HG03457 (cell line): ENCODE data around the gene RPIA.
A peak's percentile ranks its signal among the peaks of the same experiment; 100 is the strongest.
"Not testable (repeated sequence)": the region's sequence is repeated elsewhere in the genome, so short reads cannot be mapped to it uniquely, and the experiment has no call there.

Experiments
- ATAC-seq: cut with Tn5 transposase; IDR thresholded peaks from one replicate; pipeline ENCODE4 v1.9.1; 2021; ENCODE audit warnings: moderate number of reproducible peaks; ENCODE audit not compliant: unreplicated experiment

The RPIA gene

GRCh38 chr2:88729061-88729745 is 37.7 kb downstream of the RPIA start:
- no peak for ATAC-seq

DNA sequence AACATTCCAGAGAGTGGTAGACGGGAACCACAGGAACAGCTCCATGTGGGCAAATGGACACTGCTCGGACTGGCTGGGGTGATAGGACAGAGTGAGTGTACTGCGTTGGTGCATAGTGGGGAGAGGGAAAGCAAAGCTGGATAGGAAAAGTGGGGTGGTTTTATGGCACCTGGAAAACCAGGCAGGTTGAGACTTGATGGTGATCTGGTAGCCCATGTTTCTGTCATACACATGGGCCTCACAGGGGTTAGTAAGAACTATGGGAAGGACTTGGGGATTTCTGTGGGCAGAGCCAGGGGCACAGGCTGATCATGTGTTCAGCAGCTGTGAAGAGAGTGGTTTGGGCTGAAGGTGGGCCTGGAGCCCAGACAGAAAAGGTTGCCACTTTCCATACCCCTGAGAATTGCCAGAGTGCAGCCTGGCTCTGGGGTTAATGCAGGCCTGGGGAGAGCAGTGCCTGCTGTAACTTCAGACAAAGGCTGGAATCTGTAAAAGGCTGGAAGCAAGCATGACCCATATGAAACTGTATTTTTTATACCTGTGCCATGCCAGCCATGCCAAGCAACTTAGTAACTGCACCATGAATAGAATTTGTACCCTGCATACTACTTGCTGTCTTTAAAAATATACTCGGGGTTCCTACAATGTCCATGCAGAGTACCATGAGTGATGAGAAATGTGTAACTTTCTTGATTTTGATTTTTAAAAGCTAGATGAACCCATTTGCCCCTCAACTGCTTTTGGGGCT is 41.9 kb downstream of the RPIA start:
- ATAC-seq: no peak

- no peak for ATAC-seq
Observed at GRCh38 chr2:88735133-88735532, 43.7 kb downstream of the RPIA start.

GRCh38 chr2:88735853-88736252 is 44.4 kb downstream of the RPIA start:
- ATAC-seq: no peak

DNA sequence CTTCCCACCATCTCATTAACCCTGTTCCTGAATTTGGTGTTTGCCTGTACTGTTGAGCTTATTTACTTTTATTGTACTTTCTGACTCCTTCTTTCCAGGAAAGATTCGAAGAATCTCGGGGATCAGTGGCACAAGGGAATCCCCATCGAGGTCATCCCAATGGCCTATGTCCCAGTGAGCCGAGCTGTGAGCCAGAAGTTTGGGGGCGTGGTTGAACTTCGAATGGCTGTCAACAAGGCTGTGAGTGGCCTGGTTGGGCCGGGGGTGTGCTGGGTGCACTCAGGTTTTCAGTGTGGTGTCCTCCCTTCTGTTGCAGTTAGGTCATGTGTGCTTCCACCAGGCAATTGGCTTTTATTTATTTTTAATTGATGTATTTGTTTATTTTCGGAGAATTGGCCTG is 45.0 kb downstream of the RPIA start:
- no peak for ATAC-seq

DNA sequence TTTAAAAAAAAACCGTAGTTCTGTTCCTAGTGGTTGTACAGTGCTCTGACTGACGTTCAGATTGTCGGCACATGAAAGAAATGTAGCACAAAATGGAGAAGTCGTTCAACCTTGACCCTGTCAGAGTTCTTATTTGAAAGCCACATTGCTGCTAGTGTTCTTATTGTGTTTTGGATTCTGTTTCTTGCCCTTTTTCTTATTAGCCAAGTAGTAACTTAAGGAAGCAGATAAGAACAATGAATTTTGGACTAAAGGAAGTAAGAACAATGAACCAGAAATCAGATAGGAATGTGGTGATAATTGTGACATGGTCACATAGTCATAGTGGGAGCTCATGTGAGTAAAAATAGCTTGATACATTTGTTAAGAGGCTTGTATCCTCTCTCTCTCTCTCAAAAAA is 45.9 kb downstream of the RPIA start:
- no peak for ATAC-seq

DNA sequence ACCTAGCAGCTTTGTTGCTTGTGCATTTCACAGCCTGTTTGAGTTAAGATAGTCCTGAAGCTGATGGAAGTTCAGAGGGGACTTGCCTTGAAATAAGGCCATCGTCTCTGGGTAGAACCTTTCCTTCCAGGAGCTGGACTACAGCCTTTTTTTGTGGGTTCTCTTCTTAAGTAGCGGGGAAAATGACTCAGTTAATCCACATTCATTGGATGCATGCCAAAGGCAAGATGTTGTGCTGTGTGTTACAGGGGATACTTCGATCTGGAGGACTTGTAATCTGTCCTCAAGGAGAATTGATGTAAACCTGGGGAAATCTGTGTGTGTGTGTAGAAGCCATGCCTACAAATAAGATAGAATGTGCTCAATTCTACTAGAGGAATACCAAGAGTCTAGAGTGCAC is 46.8 kb downstream of the RPIA start:
- ATAC-seq: no peak

DNA sequence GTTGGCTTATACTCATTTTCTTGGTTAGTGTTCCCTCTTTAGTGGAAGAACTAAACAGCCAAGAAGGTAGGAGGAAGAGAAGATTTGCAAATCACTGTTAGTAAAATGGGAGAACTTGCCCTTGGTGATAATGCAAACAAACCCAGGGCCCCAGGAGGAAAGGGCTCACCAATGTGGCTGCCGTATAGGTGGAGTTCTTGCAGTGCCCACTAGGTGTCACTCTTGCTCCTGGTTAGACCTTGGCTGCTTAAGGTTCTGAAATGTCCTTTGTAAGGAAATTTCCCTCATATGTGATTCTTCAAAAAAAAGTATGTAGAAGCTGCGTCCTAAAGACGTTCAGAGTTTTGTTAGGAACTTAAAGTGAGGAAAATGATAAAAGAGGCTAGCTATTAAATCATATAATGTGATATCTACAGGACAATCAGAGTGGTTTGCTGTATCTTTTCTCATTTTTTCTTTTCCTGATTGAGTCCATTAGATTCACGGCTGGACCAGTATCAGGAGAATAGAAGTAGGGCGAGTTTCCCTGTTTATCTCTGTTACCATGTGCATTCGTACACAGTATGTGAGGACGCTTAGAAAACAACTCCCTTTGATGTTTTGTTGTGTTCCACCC is 48.6 kb downstream of the RPIA start:
- peak; percentile 70 for ATAC-seq

GRCh38 chr2:88746929-88747490 is 55.5 kb downstream of the RPIA start:
- no peak for ATAC-seq

GRCh38 chr2:88747990-88748389 is 56.5 kb downstream of the RPIA start:
- no peak for ATAC-seq

- ATAC-seq: no peak
Observed at GRCh38 chr2:88751768-88752167, 60.3 kb downstream of the RPIA start.

DNA sequence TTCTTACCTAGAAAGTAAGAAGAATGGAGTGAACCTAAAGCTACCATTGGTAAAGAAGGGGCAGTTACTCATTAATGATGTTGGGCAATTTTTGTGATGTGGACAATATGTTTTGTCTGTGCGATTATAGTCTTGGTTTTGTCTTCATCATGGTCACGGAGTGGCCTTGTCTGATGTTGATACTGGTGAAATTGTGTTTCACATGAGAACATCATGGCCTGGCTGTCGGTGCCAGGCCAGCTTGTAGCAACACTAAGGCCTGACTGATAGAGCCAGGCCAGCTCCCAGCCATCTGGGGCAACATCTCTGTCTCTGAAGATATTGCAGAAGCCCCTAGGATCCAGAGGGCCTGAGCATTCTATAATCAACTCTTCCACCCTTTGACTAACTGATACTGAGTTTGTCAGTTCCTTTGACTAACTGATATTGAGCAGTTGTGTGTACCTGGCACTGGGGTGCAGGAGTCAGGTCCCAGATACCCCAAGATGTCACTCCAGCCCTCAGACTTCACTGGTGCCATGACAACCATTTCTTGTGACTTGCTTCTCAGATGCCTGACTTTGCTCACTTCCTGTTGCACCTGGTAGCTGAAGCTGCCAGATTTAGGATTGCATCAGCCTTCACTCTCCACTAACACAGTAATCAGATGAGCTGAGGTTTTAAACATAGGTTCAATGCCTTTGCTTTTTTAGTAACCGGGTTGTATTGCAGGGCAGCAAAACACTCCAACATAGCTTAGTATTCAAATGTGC is 62.5 kb downstream of the RPIA start:
- ATAC-seq: peak; percentile 81

DNA sequence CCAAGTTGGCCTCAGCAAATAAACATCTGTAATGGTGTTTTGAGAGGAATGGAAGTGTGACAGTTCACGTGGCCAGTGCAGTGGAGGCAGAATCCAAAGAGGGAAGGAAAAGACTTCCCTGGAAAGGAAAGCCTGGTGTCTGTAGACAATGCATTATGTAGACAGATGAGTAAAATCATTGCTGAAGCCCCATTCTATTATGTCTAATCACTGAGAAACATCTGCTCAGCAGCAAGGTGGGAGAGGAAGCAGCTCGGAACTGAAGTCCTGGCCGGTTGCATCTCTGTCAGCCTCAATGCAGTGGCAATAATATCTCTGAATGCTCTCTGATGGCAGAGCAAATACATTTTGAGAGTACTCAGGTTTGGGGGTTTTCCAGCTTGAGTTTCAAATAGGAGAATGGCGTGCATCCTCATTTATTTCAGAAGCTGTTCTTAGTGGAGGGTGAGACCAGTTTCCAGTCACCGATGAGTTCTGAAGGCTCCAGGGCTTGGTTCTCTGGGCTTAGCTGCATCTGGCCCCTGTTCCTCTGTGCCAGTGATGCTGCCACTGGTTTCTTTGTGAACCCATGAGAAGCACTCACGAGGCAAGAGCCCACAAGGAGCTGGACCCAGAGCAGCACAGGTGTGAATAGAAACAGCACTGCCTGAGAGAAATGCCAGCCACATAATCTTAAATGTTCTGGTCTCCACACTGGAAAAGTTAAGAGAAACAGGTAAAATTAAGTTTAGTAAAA is 63.3 kb downstream of the RPIA start:
- ATAC-seq: peak; percentile 36

GRCh38 chr2:88755836-88756235 is 64.4 kb downstream of the RPIA start:
- ATAC-seq: no peak

- ATAC-seq: no peak
Observed at GRCh38 chr2:88757025-88757424, 65.6 kb downstream of the RPIA start.

DNA sequence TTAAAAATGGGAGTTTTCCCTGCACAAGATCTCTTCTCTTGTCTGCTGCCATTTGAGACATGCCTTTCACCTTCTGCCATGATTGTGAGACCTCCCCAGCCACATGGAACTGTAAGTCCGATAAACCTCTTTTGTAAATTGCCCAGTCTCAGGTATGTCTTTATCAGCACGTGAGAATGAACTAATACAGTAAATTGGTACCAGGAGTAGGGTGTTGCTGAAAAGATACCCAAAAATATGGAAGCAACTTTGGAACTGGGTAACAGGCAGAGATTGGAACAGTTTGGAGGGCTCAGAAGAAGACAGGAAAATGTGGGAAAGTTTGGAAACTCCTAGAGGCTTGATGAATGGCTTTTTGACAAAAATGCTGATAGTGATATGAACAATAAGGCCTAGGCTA is 67.2 kb downstream of the RPIA start:
- not testable (repeated sequence) for ATAC-seq

GRCh38 chr2:88760819-88761598 is 69.5 kb downstream of the RPIA start:
- ATAC-seq: no peak

DNA sequence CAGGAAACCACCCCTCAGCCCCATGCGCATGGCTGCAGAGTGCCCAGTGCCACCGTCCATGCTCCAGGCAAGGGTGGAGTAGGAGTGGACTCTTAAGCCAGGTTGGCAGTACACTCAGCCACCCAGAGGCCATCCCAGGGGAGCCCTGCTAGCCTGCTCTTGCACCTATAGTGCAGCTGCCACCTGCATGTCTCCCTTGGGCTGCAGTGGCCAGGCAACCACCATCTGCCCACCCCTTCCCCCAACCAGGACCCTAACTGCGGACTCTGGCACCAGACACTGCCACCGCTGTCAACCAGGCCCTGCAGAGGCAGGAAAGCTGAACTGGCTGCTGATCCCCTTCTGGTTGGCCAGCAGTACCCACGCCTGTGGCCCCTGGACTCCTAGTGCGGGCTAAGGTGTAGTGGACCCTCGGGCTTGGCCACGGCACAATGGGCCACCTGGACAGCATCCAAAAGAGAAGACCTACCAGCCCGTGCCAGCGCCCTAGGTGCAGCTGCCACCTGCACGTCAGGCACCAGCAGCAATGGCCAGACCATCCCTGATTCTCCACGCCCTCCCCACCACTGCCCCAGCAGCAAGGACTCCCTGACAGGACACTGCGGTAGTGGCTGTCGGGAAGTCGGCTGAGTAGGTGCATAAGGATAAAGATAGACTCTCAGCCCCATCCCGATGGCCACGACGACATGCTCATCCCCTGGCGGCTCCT is 72.8 kb downstream of the RPIA start:
- ATAC-seq: no peak

GRCh38 chr2:88764850-88765153 is 73.3 kb downstream of the RPIA start:
- ATAC-seq: no peak
